ENCODE results near the gene SPOP. TPM values are rescaled to one million over a fixed set of nuclear protein-coding genes. Genes with fewer than 3 reads are reported as not detected.

Gene SPOP
- total and polyA plus RNA-seq, 9 of the 15 experiments (the other 6 are each of a cell fraction or from before 2014, with no cell fraction given), result 34.2 to 65.9 (median 39.7) TPM

- TF ChIP-seq ARID4B (CRISPR knock-in tag; IDR thresholded peaks at IDR 0.05), result no peak
- no peak for TF ChIP-seq ARID3A (IDR thresholded peaks at IDR 0.05; ENCODE audit: borderline replicate concordance, low read depth, low read length)
- TF ChIP-seq MTA2 (IDR thresholded peaks at IDR 0.05; ENCODE audit: low read depth), result peak; percentile 24; the same call in 1 of the 2 replicates
- no peak for TF ChIP-seq ZNF79 (CRISPR knock-in tag; IDR thresholded peaks at IDR 0.05; ENCODE audit: low read depth)
- no peak for TF ChIP-seq SMAD2 (IDR thresholded peaks at IDR 0.05; ENCODE audit: low read depth, low read length)
- no peak for TF ChIP-seq FOSL1 (tag; conservative IDR thresholded peaks at IDR 0.05)
- no peak for TF ChIP-seq ZNF134 (CRISPR knock-in tag; conservative IDR thresholded peaks at IDR 0.05)
- no peak for TF ChIP-seq ZBTB33 (CRISPR knock-in tag; IDR thresholded peaks at IDR 0.05)
- no peak for TF ChIP-seq SNAPC5 (CRISPR knock-in tag; IDR thresholded peaks at IDR 0.05)
- no peak for TF ChIP-seq ASH1L (IDR thresholded peaks at IDR 0.05; ENCODE audit: borderline replicate concordance, low read depth, partially characterized antibody)
- peak in 1 of 2 experiments; percentile 49; a peak in 2 of 4 replicates for TF ChIP-seq MAZ (CRISPR knock-in tag; conservative IDR thresholded peaks at IDR 0.05 in 1 of 2, IDR thresholded peaks at IDR 0.05 in 1 of 2)
- TF ChIP-seq ZNF324 (CRISPR knock-in tag; IDR thresholded peaks at IDR 0.05), result no peak
- TF ChIP-seq RNF219 (CRISPR knock-in tag; IDR thresholded peaks at IDR 0.05), result no peak
- TF ChIP-seq ZKSCAN8 (CRISPR knock-in tag; IDR thresholded peaks at IDR 0.05), result no peak
- no peak for TF ChIP-seq FOXM1 (IDR thresholded peaks at IDR 0.05; ENCODE audit: low read depth)
- TF ChIP-seq FOXM1 (CRISPR knock-in tag; IDR thresholded peaks at IDR 0.05; ENCODE audit: low read depth), result no peak
- TF ChIP-seq MED1 (CRISPR knock-in tag; IDR thresholded peaks at IDR 0.05; ENCODE audit: borderline replicate concordance), result no peak
Measured at GRCh38 chr17:49556223-49556943, 121.5 kb downstream of the SPOP start (continued).
